Right lobe of liver (tissue), 4 donors: ENCODE results near the gene ZFPM1.

Experiments
- CTCF ChIP-seq, 4 donors: fragments of 200-600 bp in 3 of 4; fragments of 450-650 bp in 1 of 4; IDR thresholded peaks; one replicate each; pipeline versions ENCODE4 v1.5.1 to v1.8.0; 2016 to 2022; ENCODE audit warnings: antibody characterized with exemption in 4 of 4, mild to moderate bottlenecking in 2 of 4
- POLR2A ChIP-seq: fragments of 450-650 bp; IDR thresholded peaks from one replicate; pipeline ENCODE4 v1.6.1; 2017; ENCODE audit warnings: antibody characterized with exemption, mild to moderate bottlenecking
- donor health status: DM: no; HTN: no; CAD: no.
- donor health status: DM: no; HTN: no; CAD: no.
- donor health status: DM: no; HTN: yes; CAD: no.

GRCh38 chr16:88530858-88531203, 77.8 kb downstream of the ZFPM1 start:
- TF ChIP-seq CTCF (IDR thresholded peaks at IDR 0.05) (no peak), POLR2A (no peak)
